ENCODE data around the gene PARD3.

The PARD3 gene

GRCh38 chr10:34578468-34578867 lies 236.6 kb downstream of the PARD3 start:
- no peaks in the 10 kb centered on the region for H3K4me1 ChIP-seq (ENCODE audit: insufficient read depth, low read length, poor library complexity, severe bottlenecking)
- H3K4me3 ChIP-seq (ENCODE audit: low read length, poor library complexity, severe bottlenecking), result no peak overlapping the region
- H3K9me2 ChIP-seq (replicated peaks; ENCODE audit: low read depth, low read length), result no peaks in the 10 kb centered on the region
- TF ChIP-seq CTCF (conservative IDR thresholded peaks at IDR 0.05; ENCODE audit: low read length), result no peak
- no peak overlapping the region for H3K9ac ChIP-seq (ENCODE audit: low read depth, low read length, poor library complexity, severe bottlenecking)
- H3K79me2 ChIP-seq (ENCODE audit: insufficient read depth, low read length), result peaks cover 22% of the 10 kb centered on the region; the same call in 1 of the 2 replicates
- no peak overlapping the region for H2AFZ ChIP-seq (ENCODE audit: low read length)
- H3K27me3 ChIP-seq (ENCODE audit: insufficient read depth, low read length, poor library complexity, severe bottlenecking), result no peaks in the 10 kb centered on the region
- H3K4me2 ChIP-seq (ENCODE audit: low read depth, low read length, poor library complexity, severe bottlenecking), result no peak overlapping the region
- H3K36me3 ChIP-seq (ENCODE audit: insufficient read depth, low read length), result no peaks in the 10 kb centered on the region
- H3F3A ChIP-seq (ENCODE audit: low read depth), result no peaks in the 10 kb centered on the region
- H3K9me3 ChIP-seq (ENCODE audit: insufficient read depth, low read depth, low read length), result no peaks in the 10 kb centered on the region
- no peaks in the 10 kb centered on the region for H4K20me1 ChIP-seq (ENCODE audit: insufficient read depth, low read length, poor library complexity, severe bottlenecking)

- H3K36me3 ChIP-seq (ENCODE audit: insufficient read depth, low read length), result no peaks in the 10 kb centered on the region
- no peak overlapping the region for H2AFZ ChIP-seq (ENCODE audit: low read length)
- no peak overlapping the region for H3K4me3 ChIP-seq (ENCODE audit: low read length, poor library complexity, severe bottlenecking)
- H3K79me2 ChIP-seq (ENCODE audit: insufficient read depth, low read length), result peaks cover 29% of the 10 kb centered on the region; the same call in 1 of the 2 replicates
- no peaks in the 10 kb centered on the region for H3F3A ChIP-seq (ENCODE audit: low read depth)
- TF ChIP-seq CTCF (conservative IDR thresholded peaks at IDR 0.05; ENCODE audit: low read length) (no peak), EZH2phosphoT487 (IDR thresholded peaks at IDR 0.05; ENCODE audit: borderline replicate concordance) (no peak)
- no peak overlapping the region for H3K9ac ChIP-seq (ENCODE audit: low read depth, low read length, poor library complexity, severe bottlenecking)
- no peaks in the 10 kb centered on the region for H3K9me3 ChIP-seq (ENCODE audit: insufficient read depth, low read depth, low read length)
- no peak overlapping the region for H3K4me2 ChIP-seq (ENCODE audit: low read depth, low read length, poor library complexity, severe bottlenecking)
- H4K20me1 ChIP-seq (ENCODE audit: insufficient read depth, low read length, poor library complexity, severe bottlenecking), result peaks cover 4% of the 10 kb centered on the region
- H3K4me1 ChIP-seq (ENCODE audit: insufficient read depth, low read length, poor library complexity, severe bottlenecking), result peaks cover 7% of the 10 kb centered on the region
- no peaks in the 10 kb centered on the region for H3K9me2 ChIP-seq (replicated peaks; ENCODE audit: low read depth, low read length)
- no peaks in the 10 kb centered on the region for H3K27me3 ChIP-seq (ENCODE audit: insufficient read depth, low read length, poor library complexity, severe bottlenecking)
Observed at GRCh38 chr10:34576797-34577196, 238.3 kb downstream of the PARD3 start.

GRCh38 chr10:34575882-34576281 lies 239.2 kb downstream of the PARD3 start:
- Histone ChIP-seq H3K79me2 (ENCODE audit: insufficient read depth, low read length) (peaks cover 34% of the 10 kb centered on the region; the same call in 1 of the 2 replicates), H3K9me3 (ENCODE audit: insufficient read depth, low read depth, low read length) (no peaks in the 10 kb centered on the region)
- TF ChIP-seq CTCF (conservative IDR thresholded peaks at IDR 0.05; ENCODE audit: low read length) (no peak), EZH2phosphoT487 (IDR thresholded peaks at IDR 0.05; ENCODE audit: borderline replicate concordance) (no peak)

More at GRCh38 chr10:34575882-34576281, 239.2 kb downstream of the PARD3 start:
- Histone ChIP-seq H3K27me3 (ENCODE audit: insufficient read depth, low read length, poor library complexity, severe bottlenecking) (no peaks in the 10 kb centered on the region), H2AFZ (ENCODE audit: low read length) (no peak overlapping the region), H3F3A (ENCODE audit: low read depth) (no peaks in the 10 kb centered on the region; the same call in 1 of the 2 replicates), H3K4me3 (ENCODE audit: low read length, poor library complexity, severe bottlenecking) (no peak overlapping the region), H3K9ac (ENCODE audit: low read depth, low read length, poor library complexity, severe bottlenecking) (no peak overlapping the region), H3K4me2 (ENCODE audit: low read depth, low read length, poor library complexity, severe bottlenecking) (no peak overlapping the region), H3K36me3 (ENCODE audit: insufficient read depth, low read length) (no peaks in the 10 kb centered on the region), H3K9me2 (replicated peaks; ENCODE audit: low read depth, low read length) (no peaks in the 10 kb centered on the region), H3K4me1 (ENCODE audit: insufficient read depth, low read length, poor library complexity, severe bottlenecking) (peaks cover 10% of the 10 kb centered on the region), H4K20me1 (ENCODE audit: insufficient read depth, low read length, poor library complexity, severe bottlenecking) (peaks cover 8% of the 10 kb centered on the region)

Measured in Loucy (cell line).